HEK293 (cell line): ENCODE measurements around the gene HSD17B12.

Experiments used
- CTCF ChIA-PET: fragments of 350-600 bp; formaldehyde crosslinking; extraction: SDS; loops from one replicate; lab custom pipeline; 2021; ENCODE audit warnings: antibody characterized with exemption; lab: Yijun Ruan, JAX
- POLR2A ChIA-PET: fragments of 300-600 bp; formaldehyde crosslinking; extraction: SDS; loops from one replicate; lab custom pipeline; 2020; ENCODE audit warnings: antibody characterized with exemption, inconsistent platforms; lab: Yijun Ruan, JAX
- H3K27ac ChIP-seq: fragments of 200-500 bp; sonication (Bioruptor generic); 2 replicates; pipeline ENCODE4 v1.5.1; 2014; ENCODE audit warnings: low read depth, low read length, control low read depth, inconsistent platforms; ENCODE audit errors: extremely low read depth
- H3K36me3 ChIP-seq, 2 experiments: fragments of 200-500 bp in 1 of 2; sonication (Bioruptor generic) in 1 of 2; 1 replicate in 1 of 2; 2 replicates in 1 of 2; pipeline ENCODE4 v1.5.1; 2014 to 2017; ENCODE audit warnings: inconsistent platforms in 2 of 2, low read length in 2 of 2; ENCODE audit not compliant: control insufficient read depth in 2 of 2, insufficient read depth in 1 of 2
- H3K4me1 ChIP-seq: fragments of 200-500 bp; sonication (Bioruptor generic); 2 replicates; pipeline ENCODE4 v1.5.1; 2014; ENCODE audit warnings: mild to moderate bottlenecking, low read length, inconsistent platforms; ENCODE audit not compliant: control insufficient read depth, insufficient read depth
- H3K4me3 ChIP-seq: 2 replicates; pipeline ENCODE4 v1.5.1; 2011; ENCODE audit warnings: low read depth, mild to moderate bottlenecking, control low read depth, low read length, moderate library complexity
- H3K9me3 ChIP-seq: fragments of 200-500 bp; sonication (Bioruptor generic); 2 replicates; pipeline ENCODE4 v1.5.1; 2014; ENCODE audit warnings: low read depth, low read length, inconsistent platforms; ENCODE audit not compliant: control insufficient read depth, insufficient read depth
- GFI1B ChIP-seq: fragments of 450-650 bp; formaldehyde crosslinking; IDR thresholded peaks from 2 replicates; pipeline ENCODE4 v1.5.1; 2016; ENCODE audit warnings: missing biosample characterization, missing genetic modification characterization
- GLI4 ChIP-seq: fragments of 450-650 bp; formaldehyde crosslinking; IDR thresholded peaks from 2 replicates; pipeline ENCODE4 v1.5.1; 2016; ENCODE audit warnings: missing biosample characterization, missing genetic modification characterization
- KLF1 ChIP-seq: fragments of 450-650 bp; formaldehyde crosslinking; IDR thresholded peaks from 2 replicates; pipeline ENCODE4 v1.5.1; 2016; ENCODE audit warnings: missing biosample characterization, missing genetic modification characterization
- KLF16 ChIP-seq: fragments of 450-650 bp; formaldehyde crosslinking; IDR thresholded peaks from 2 replicates; pipeline ENCODE4 v1.5.1; 2017; ENCODE audit warnings: missing biosample characterization, missing genetic modification characterization
- MEIS1 ChIP-seq: sonication (generic); formaldehyde crosslinking; IDR thresholded peaks from 2 replicates; pipeline ENCODE4 v1.8.1; 2022; ENCODE audit warnings: missing genetic modification reagents, mild to moderate bottlenecking, borderline replicate concordance
- PRDM10 ChIP-seq: fragments of 450-650 bp; formaldehyde crosslinking; IDR thresholded peaks from 2 replicates; pipeline ENCODE4 v1.5.1; 2016; ENCODE audit warnings: missing biosample characterization, missing genetic modification characterization
- REST ChIP-seq: fragments of 450-650 bp; formaldehyde crosslinking; IDR thresholded peaks from 2 replicates; pipeline ENCODE4 v1.5.1; 2016; ENCODE audit warnings: missing biosample characterization, missing genetic modification characterization
- SP7 ChIP-seq: fragments of 450-650 bp; formaldehyde crosslinking; IDR thresholded peaks from 2 replicates; pipeline ENCODE4 v1.5.1; 2016; ENCODE audit warnings: missing biosample characterization, missing genetic modification characterization
- YY1 ChIP-seq: fragments of 450-650 bp; formaldehyde crosslinking; IDR thresholded peaks from 2 replicates; pipeline ENCODE4 v1.5.1; 2018; ENCODE audit warnings: missing biosample characterization, missing genetic modification characterization
- ZBTB17 ChIP-seq: fragments of 450-650 bp; formaldehyde crosslinking; IDR thresholded peaks from 2 replicates; pipeline ENCODE4 v1.5.1; 2016; ENCODE audit warnings: missing biosample characterization, missing genetic modification characterization
- ZBTB26 ChIP-seq: fragments of 450-650 bp; formaldehyde crosslinking; optimal IDR thresholded peaks from 2 replicates; pipeline ENCODE3; 2016; ENCODE audit warnings: missing biosample characterization, mild to moderate bottlenecking, missing genetic modification characterization
- ZNF114 ChIP-seq: fragments of 450-650 bp; formaldehyde crosslinking; IDR thresholded peaks from 2 replicates; pipeline ENCODE4 v1.5.0; 2017; ENCODE audit warnings: missing biosample characterization, missing genetic modification characterization
- ZNF18 ChIP-seq: fragments of 450-650 bp; formaldehyde crosslinking; IDR thresholded peaks from 2 replicates; pipeline ENCODE4 v1.5.1; 2016; ENCODE audit warnings: missing biosample characterization, missing genetic modification characterization
- ZNF221 ChIP-seq: fragments of 450-650 bp; formaldehyde crosslinking; IDR thresholded peaks from 2 replicates; pipeline ENCODE4 v1.5.1; 2017; ENCODE audit warnings: missing biosample characterization, missing genetic modification characterization, borderline replicate concordance
- ZNF223 ChIP-seq: fragments of 450-650 bp; formaldehyde crosslinking; IDR thresholded peaks from 2 replicates; pipeline ENCODE4 v1.5.1; 2016; ENCODE audit warnings: missing biosample characterization, missing genetic modification characterization
- ZNF501 ChIP-seq: fragments of 450-650 bp; formaldehyde crosslinking; IDR thresholded peaks from 2 replicates; pipeline ENCODE4 v1.5.1; 2016; ENCODE audit warnings: missing biosample characterization, missing genetic modification characterization
- ZNF529 ChIP-seq: fragments of 450-650 bp; formaldehyde crosslinking; IDR thresholded peaks from 2 replicates; pipeline ENCODE4 v1.5.1; 2017; ENCODE audit warnings: missing genetic modification characterization, missing biosample characterization; ENCODE audit not compliant: insufficient replicate concordance
- ZNF560 ChIP-seq: fragments of 450-650 bp; formaldehyde crosslinking; IDR thresholded peaks from 2 replicates; pipeline ENCODE4 v1.5.1; 2017; ENCODE audit warnings: missing biosample characterization, missing genetic modification characterization, borderline replicate concordance
- ZNF626 ChIP-seq: fragments of 450-650 bp; sonication (Bioruptor Pico); formaldehyde crosslinking; IDR thresholded peaks from 2 replicates; pipeline ENCODE4 v1.5.1; 2018; ENCODE audit warnings: missing biosample characterization, missing genetic modification characterization, inconsistent platforms

HSD17B12 gene

GRCh38 chr11:43879789-43880639, 199.5 kb downstream of the HSD17B12 start:
- Histone ChIP-seq H3K9me3 (no peaks in the 10 kb centered on the region), H3K4me1 (0 out of 2 replicates have a peak, but pooled peaks cover 4% of the 10 kb centered on the region), H3K4me3 (peak overlapping the region; percentile 89), H3K36me3 (peaks cover 6 to 27% of the 10 kb centered on the region in 2 experiments), H3K27ac (no peak overlapping the region)
- TF ChIP-seq GLI4: no peak
- no peak for TF ChIP-seq SP7
- no peak for TF ChIP-seq ZNF626 (tag by site-specific recombination)
- no peak for TF ChIP-seq MEIS1 (CRISPR knock-in tag)
- no peak for TF ChIP-seq REST
- no peak for TF ChIP-seq PRDM10 (tag by site-specific recombination)
- TF ChIP-seq ZNF221 (tag by site-specific recombination): no peak
- TF ChIP-seq GFI1B: no peak
- TF ChIP-seq ZNF529 (tag by site-specific recombination): no peak
- TF ChIP-seq ZNF501 (tag by site-specific recombination): no peak
- no peak for TF ChIP-seq ZNF114 (tag by site-specific recombination)
- no peak for TF ChIP-seq ZNF560 (tag by site-specific recombination)
- TF ChIP-seq ZNF223 (tag by site-specific recombination): no peak
- no peak for TF ChIP-seq KLF1 (tag by site-specific recombination)
- POLR2A ChIA-PET: no interaction called here
- CTCF ChIA-PET: interaction anchor here (0.5 to 1.0 kb wide), 3 partner anchors 10 to 299 kb away, joined by 3 read pairs; no protein-coding TSS in a partner anchor

- Histone ChIP-seq H3K36me3 (peaks cover 6 to 34% of the 10 kb centered on the region in 2 experiments), H3K9me3 (no peaks in the 10 kb centered on the region), H3K27ac (no peak within 1 kb of the TSS), H3K4me3 (peak within 1 kb of the TSS; percentile 89), H3K4me1 (0 out of 2 replicates have a peak, but pooled peaks cover 4% of the 10 kb centered on the region)
- POLR2A ChIA-PET: interaction anchor here (0.7 kb wide), 1 partner anchor 57 kb away, joined by 3 read pairs; no protein-coding TSS in a partner anchor
- CTCF ChIA-PET: interaction anchor here (1.0 to 1.8 kb wide), 2 partner anchors 10 to 158 kb away, joined by 3 to 18 read pairs; no protein-coding TSS in a partner anchor
- TF ChIP-seq ZBTB26 (tag by site-specific recombination): peak; percentile 49
- TF ChIP-seq YY1: peak; percentile 61
- peak; percentile 94 for TF ChIP-seq KLF16 (tag by site-specific recombination)
- TF ChIP-seq ZNF529 (tag by site-specific recombination): no peak
- TF ChIP-seq ZNF18 (tag by site-specific recombination): peak; percentile 23; the same call in 1 of the 2 replicates
- TF ChIP-seq ZBTB17 (tag by site-specific recombination): peak; percentile 79
- 0 out of 2 replicates have a peak, but pooled peaks have one; percentile 37 for TF ChIP-seq REST
Measured at GRCh38 chr11:43880640-43881159, 200.2 kb downstream of the HSD17B12 start, which contains the start of gene ALKBH3. Gene ALKBH3, plus strand, starts transcription at chr11:43880831. Its CDS starts 1,822 bp downstream, at chr11:43882653.
